HG03097 (cell line): ENCODE measurements around the gene CKAP2L.
"Not testable (repeated sequence)": the region's sequence is repeated elsewhere in the genome, so short reads cannot be mapped to it uniquely, and the experiment has no call there.

ENCODE experiments used
- ATAC-seq: cut with Tn5 transposase; IDR thresholded peaks from one replicate; pipeline ENCODE4 v1.9.1; 2021; ENCODE audit not compliant: unreplicated experiment, low FRiP score

The CKAP2L gene

DNA sequence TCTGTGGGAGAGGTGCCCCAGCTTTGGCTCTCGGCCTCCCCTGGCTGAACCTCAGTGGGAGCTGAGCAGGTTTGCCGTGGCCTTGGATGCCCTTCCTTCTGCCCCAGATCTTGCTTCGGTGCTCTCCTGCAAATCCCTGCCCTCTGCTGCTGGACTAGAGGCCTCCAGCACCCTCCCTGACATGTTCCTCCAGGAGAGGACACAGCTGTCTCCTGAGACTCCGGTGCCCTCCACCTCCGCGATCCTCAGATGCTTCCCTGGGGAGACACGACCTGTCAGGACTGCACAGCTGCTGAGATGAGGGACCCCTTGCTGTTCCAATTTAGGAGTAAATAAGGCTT is 50.9 kb downstream of the CKAP2L start:
- ATAC-seq = no peak

DNA sequence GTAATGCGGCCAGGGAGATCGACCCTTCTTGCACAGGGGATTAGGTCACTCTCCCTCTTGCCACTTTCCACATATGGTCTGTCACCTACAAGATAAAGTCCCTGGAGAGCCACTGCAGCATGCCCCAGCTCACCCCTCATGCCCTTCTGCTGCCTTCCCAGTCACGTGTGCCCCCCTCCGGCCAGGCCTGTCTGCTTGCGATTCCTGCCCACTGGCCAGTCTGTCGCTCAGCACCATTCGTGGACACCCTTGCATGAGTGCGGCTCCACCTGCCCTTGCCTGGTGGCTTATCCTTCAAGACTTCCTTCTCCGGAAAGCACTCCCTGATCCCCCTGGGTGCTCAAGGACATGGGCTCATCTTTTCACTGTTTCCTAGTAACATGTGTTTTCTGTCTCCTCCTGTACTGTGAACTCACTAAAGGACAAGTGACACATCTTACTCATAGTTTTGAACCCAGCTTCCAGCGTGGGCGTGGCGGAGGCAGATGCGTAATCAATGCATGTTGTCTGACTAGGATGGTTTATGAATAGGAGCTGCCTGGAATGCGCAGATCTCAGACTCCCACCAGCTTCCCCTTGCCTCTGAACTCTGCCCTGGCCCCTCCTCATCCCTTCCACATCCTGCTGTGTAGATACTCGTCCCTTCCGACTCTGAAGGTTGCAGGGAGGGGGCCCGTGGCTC is 51.4 kb downstream of the CKAP2L start:
- no peak for ATAC-seq

DNA sequence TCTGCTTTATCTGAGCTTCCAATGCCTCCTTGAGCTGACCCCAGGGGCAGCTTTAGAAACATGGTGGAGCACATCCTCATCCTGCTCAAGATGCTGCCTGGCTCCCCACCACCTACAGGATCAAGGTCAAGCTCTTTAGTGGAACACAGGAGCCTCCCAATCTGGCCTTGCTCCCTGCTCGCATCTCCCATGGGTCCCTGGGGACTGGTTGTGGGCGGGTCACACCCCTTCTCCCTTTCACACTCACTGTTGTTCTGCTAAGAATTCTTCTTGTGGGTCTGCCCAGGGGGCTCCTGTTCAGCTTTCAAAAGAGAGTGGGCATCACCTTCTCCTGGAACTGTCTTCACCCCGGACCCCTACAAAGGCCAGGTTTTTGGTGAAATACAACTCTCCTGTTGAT is 51.9 kb downstream of the CKAP2L start:
- ATAC-seq = no peak

DNA sequence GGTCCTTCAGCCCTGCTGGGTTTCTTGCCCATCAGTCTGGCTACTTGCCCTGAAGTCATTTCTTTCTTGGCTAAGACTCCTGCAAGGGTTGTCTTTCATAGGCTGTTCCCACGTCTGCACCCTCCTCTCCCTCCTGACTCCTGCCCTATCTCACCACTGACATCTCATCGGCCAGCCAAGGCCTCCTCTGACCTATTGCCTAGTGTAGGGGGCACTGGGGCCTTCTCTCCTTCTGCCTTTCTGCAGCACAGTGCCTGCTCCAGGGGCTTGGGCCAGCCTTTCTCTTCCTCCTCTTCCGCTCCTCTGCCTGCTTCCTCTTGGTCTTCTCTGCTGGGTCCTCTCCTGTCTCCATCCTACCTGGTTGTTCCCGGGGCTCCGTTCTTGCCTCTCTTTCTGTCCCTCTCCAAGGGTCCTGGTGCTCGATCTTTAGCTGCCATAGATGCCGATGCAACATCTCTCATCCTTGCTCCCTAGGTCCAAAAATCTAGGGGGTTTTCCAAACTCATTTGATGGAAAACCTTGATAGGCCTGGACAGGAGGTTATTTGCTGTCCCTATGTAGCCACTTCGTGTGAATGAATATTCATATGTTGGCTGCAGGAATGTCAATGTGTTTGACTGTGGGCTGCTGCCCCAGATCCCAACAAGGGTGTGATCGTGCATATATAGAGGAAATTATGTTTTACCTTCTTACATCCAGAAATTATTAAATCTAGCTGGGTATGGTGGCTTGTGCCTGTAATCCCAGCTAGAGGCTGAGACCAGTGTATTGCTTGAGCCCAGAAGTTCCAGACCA is 53.3 kb downstream of the CKAP2L start:
- no peak for ATAC-seq

DNA sequence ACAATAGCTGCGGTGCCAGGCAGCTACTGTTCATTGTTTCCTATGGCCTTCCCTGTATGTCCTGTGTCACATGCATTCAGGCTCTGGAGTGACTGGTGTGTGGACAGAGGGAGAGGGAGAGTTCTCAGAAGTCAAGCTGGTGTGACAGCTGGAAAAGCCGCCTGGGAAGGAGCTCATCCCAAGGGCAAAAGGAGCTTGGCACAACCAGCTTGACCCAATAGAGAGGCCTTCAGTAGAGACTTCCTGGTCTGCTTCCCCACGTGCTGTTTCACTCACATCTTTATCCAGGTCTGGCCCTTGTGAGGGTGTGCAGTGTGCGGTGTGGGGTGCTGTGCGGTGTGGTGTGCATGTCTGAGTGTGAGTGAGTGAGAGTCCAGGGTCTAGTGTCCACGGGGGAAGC is 54.7 kb downstream of the CKAP2L start:
- ATAC-seq = no peak

DNA sequence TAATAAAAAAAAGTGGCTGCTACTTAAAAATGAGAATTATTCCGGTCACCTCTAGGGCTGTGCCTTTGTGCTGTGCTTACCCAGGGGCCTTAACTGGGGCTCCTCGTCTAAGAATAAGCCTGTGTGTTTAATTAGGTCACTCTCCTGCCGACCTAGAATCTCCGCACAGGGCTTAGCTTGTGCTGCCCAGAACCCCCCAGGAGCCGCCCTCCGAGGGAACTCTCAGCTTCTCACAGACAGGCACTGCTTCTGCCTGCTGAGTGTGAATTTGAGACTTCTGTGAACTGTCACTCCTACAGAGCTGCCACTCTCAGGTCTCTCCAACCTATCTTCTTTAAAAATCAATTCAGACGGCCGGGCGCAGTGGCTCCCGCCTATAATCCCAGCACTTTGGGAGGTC is 55.4 kb downstream of the CKAP2L start:
- no peak for ATAC-seq

DNA sequence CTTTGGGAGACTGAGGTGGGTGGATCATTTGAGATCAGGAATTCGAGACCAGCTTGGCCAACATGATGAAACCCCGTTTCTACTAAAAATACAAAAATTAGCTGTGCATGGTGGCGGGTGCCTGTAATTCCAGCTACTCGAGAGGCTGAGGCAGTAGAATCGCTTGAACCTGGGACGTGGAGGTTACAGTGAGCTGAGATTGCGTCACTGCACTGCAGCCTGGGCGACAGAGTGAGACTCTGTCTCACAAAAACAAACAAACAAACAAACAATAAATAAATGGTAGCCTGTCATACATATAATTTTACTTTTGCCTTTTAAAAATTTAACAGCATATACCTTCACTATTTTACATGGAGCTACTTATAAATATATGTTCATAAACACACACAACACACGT is 57.5 kb downstream of the CKAP2L start:
- not testable (repeated sequence) for ATAC-seq

DNA sequence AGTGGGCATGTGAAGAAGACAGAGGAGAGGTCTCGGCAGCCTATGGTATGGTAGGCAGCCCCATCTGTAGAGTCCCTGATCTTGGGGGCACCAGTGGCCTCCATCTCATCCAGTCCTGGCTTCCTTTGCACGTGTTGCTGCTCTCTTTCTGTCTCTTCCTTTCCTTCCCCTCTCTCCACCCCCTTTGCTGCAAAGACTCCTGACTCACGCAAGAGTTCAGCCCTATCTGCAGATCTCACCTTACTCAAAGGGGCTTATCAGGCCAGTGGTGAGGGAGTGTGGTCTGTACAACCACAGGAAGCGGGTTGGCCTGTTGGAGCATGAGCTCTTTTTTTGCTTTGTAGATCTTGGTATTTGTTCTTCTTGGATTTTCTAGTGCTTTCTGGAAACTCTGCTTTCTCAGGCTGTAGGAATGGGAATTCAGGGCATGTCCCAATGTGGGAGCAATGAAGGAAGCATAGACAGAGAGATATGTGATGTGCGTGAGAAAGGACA is 58.2 kb downstream of the CKAP2L start:
- ATAC-seq = no peak

DNA sequence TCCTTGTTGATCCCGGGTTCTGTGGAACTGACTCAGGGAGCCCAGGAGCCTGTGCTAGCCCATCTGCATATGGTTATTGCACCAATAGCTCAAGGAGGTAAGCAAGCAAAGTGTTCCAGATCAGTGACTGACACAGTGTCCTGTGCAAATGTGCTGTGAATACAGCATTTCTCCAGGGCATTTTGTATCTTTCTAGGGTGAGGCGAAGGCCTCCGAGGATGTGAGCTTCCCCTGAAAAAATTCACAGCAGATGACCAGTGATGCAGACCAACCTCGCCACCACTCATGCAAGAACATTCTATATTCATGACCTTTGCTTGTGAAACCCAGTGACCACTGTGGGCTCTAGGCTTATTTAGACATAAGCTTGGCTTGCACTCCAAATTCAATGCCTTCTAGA is 58.8 kb downstream of the CKAP2L start:
- ATAC-seq = no peak

DNA sequence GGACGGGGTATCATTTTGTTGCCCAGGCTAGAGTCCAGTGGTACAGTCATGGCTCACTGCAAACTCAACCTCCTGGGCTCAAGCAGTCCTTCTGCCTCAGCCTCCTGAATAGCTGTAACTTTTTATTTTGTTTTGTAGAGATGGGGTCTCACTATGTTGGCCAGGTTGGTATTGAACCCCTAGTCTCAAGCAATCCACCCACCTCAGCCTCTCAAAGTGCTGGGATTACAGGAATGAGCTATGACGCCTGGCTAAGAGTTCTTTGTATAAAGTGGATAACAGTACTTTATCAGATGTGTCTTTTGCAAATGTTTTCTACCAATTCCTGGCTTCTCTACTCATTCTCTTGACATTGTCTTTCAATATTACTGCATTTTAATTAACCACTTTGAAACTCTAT is 60.7 kb downstream of the CKAP2L start:
- ATAC-seq = no peak

DNA sequence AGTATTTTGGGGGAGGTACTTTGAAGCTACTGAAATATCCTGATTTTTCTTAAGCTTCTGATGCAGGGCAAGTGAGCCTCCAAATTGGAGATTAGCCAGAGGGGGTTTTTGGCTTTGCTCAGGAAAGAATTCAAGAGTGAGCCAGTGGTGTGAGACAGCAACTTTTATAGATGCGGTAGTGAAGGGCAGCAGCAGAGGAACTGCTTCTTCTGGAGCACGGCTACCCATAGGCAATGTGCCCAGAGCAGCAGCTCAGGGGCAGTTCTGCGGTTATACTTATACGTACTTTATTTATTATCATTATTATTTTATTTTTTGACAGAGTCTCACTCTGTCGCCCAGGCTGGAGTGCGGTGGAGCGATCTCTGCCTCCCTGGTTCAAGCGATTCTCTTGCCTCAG is 63.4 kb downstream of the CKAP2L start:
- no peak for ATAC-seq

DNA sequence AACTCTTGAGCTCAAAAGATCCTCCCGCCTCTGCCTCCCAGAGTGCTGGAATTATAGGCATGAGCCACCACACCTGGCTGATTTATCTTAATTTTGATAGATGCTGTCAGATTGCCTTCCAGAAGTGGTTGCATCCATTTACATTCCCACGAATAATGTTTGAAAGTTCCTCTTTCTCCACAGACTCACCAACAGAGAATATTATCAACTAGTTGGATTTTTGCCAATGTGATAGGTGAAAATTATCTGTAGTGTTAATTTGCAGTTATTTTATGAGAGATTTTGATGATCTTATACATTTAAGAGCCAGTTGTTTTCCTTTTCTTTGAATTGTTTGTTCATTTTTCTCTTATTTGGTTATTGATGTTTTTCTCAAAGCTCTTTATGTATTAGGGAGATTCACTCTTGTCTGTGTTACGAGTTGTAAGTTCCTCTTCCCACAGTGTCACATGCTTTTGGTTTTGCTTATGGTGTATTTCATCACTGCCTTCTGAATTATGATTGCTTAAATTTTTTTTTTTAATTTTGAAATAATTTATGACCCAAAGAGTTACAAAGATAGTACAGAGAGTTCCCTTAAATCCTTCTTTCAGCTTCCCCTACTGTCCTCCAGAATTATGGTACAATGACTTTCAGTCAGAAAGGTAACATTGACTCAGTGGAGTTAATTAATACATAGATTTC is 64.3 kb downstream of the CKAP2L start:
- no peak for ATAC-seq

DNA sequence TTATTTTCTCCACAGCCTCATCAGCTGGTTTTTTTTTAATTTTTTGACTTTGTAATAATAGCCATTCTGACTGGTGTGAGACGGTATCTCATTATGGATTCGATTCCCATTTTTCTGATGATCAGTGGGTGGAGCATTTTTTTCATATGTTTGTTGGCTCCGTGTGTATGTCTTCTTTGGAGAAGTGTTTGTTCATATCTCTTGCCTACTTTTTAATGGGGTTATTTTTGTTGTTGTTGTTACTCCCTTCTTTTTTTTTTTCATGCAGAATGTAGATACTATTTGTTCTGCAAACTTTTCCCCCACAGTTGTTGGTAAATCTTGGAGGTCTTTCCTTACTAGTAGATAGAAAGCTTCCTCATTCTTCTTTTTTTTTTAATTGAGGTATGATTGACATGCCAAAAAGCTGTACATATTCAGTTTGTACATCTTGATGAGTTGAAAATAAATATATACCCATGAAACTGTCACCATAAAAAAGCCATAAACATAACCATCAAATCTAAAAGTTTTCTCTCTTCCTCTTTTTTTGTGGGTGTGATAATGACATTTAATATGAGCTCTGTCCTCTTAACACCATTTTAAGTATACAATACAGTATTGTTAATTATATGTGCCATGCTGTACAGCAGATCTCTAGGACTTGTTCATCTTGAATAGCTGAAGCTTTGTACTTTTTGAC is 65.4 kb downstream of the CKAP2L start:
- ATAC-seq = no peak

DNA sequence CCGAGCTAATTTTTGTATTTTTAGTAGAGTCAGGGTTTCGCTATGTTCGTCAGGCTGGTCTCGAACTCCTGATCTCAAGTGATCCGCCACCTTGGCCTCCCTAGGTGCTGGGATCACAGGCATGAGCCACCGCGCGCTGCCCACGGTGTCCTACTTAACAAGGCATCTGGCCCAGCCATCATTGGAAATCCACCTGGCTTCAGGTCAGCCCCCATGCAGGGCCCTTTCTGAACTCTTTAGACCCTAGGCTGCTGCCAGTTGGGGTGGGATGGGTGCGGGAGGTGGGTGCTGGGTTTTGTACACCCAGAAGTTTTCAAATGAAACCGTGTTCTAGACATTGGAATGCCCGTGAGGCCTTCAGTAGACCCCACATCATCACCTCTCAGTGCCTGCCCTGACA is 70.2 kb downstream of the CKAP2L start:
- ATAC-seq = no peak

DNA sequence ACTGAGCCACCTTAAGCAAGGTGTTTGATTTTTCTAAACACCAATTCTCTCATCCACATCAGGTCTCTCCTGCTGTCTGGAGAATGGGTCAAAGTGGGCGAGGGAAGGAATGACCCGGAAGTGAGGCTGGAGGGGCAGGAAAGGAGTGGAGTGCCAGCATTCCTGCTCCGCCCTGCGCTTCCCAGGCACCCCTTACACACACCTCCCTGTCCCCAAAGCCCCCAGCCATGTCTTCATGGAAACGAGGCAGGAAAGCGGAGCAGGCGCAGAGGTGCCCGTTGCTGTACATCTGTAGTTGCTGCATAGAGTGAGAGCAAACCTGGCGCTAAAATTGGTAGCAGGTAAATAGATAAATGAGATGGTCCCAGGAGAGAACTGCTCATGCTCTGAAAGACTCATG is 70.8 kb downstream of the CKAP2L start:
- no peak for ATAC-seq

DNA sequence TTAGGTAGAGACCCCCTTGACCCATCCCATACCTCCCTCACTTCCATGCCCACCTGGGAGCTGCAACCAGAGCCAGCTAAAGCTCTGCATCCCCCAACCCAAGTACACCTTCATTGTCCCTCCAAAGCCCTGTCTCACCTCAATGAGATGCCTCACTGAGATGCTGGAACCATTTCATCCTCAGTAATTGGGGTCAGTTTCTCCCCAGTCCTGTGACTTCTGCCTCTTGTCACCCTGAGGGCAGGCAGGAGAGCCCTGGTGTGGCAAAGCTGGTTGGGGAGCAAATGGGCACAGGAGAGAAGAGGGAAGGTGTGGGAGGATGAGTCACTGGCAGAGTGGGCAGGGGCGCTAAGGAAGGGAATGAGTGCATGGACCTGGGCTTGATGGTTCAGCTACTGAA is 71.5 kb downstream of the CKAP2L start:
- ATAC-seq = no peak

DNA sequence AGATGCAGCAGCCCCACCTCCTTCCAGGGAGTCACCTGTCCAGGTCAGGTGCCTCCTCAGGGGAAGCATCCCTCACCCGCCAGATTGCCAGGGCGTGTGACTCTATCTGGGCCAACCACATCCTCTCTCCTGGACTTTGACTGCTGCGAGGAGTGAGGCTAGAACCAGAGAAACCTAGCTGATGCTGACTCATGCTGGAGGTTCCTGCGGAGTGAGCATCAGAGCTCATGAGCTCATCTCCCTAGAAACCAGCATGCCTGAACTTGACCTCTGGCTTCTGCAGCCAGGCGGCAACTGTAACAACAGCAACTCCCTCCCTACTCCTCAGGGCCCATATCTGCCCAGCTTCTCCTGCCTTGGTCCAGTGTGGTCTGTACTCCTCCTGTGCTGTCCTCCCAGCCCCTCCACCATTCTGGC is 71.9 kb downstream of the CKAP2L start:
- peak; percentile 92 for ATAC-seq

DNA sequence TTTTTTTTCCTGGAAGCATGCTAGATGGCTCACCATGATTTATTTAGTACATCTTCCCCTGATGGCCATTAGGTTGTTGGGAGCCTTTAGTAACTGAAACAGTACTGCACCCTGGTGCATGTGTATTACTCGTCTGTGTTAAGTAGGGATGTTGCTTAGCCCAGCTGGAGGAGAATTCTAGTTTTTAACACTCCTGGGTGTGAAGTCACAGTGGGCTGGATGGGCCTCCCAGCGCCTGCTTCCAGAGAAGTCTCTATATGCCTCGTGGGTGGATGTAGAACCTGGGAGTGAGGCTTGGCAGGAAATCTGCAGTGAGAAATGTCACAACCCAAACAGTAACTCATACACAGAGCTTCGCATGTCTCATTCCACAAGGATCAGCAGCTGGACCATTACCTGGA is 72.5 kb downstream of the CKAP2L start:
- ATAC-seq = no peak

DNA sequence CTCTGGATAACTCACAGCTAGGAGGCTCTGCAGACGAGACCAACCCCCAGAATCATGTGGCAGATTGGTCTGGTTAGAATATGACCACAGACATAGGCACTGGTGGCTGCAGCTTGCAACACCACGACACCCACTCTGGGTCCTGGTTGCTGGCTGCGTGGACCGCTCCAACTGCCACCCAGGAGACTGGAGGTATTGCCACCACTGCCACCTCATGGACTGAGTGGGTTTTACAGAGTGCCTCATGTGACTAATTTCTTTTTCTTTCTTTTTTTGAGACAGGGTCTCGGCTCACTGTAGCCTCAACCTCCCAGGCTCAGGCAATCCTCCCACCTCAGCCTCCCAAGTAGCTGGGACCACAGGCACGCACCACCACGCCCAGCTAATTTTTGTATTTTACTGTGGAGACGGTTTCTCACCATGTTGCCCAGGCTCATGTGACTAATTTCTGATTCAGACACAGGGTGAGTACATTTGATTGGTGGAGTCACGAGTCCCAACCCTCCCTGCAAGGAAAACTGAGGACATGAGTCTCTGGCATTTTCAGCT is 73.5 kb downstream of the CKAP2L start:
- no peak for ATAC-seq

DNA sequence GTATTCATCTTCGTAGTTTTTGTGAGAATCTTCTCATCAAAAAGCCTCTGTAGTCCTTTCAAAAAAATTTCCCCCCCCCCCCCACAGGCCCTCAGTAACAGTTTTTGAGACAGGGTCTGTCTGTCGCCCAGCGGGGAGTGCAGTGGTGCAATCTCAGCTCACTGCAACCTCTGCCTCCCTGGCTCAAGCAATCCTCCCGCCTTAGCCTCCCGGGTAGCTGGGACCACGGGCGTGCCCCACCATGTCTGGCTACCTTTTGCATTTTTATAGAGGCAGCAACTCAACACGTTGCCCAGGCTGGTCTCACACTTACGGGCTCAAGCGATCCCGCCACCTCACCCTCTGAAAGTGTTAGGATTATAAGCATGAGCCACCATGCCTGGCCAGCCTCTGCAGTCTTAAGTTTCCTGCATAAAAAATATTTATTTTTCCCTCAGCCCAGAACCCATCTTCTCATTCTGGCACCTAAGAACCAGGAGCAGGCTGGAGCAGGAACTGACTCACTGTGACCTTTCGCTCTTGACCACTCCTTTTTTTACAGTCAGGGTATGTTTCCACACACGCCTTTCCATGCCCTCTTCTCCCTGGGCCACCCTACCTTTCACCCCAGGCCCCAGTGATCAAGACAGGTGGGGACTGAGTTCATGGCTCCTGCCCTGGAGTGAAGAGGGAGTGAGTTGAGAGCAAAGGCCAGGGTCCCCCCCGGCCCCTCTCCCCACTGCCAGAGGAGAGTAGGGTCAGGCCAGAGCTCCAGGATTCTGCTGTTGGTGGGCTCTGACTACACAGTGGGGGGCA is 76.1 kb downstream of the CKAP2L start:
- ATAC-seq = no peak
